Astrocyte (in vitro differentiated cells and primary cell): ENCODE data around the gene FBXL13.

Experiments used
- CTCF ChIP-seq: IDR thresholded peaks from 2 replicates; pipeline ENCODE4 v1.5.1; 2011; ENCODE audit warnings: low read depth, mild to moderate bottlenecking, inconsistent platforms, low read length, moderate library complexity; ENCODE audit not compliant: insufficient read depth
- EZH2 ChIP-seq: IDR thresholded peaks from 2 replicates; pipeline ENCODE4 v1.6.1; 2012; ENCODE audit warnings: mild to moderate bottlenecking, low read length, inconsistent platforms; ENCODE audit not compliant: insufficient read depth

GRCh38 chr7:102834466-102834865 lies 240.1 kb downstream of the FBXL13 start:
- TF ChIP-seq CTCF (no peak), EZH2 (no peak)
